ENCODE results near the gene ADGRG3. TPM values are rescaled to one million over a fixed set of nuclear protein-coding genes. Genes with fewer than 3 reads are reported as not detected.

Gene ADGRG3
- total and polyA plus RNA-seq, 2 of the 13 experiments (the other 11 are each of a cell fraction or from before 2014, with no cell fraction given): 2.7 to 11.8 TPM

GRCh38 chr16:57651344-57652333 lies 16.5 kb upstream of the ADGRG3 start (continued):
- TF ChIP-seq NPAS2 (CRISPR knock-in tag; IDR thresholded peaks at IDR 0.05; ENCODE audit: borderline replicate concordance) (no peak), ZKSCAN1 (IDR thresholded peaks at IDR 0.05; ENCODE audit: low read length) (no peak), ZNF10 (CRISPR knock-in tag; IDR thresholded peaks at IDR 0.05; ENCODE audit: borderline replicate concordance, low read depth) (no peak), ZNF7 (CRISPR knock-in tag; IDR thresholded peaks at IDR 0.05) (no peak), RORA (CRISPR knock-in tag; IDR thresholded peaks at IDR 0.05) (no peak), IRF1 (CRISPR knock-in tag; IDR thresholded peaks at IDR 0.05; ENCODE audit: low read depth) (no peak), U2AF2 (IDR thresholded peaks at IDR 0.05; ENCODE audit: low read depth, low read length) (no peak), RAD21 (CRISPR knock-in tag; IDR thresholded peaks at IDR 0.05) (0 out of 2 replicates have a peak, but pooled peaks have one; percentile 15), HMGA1 (CRISPR knock-in tag; conservative IDR thresholded peaks at IDR 0.05) (no peak), ZHX2 (IDR thresholded peaks at IDR 0.05; ENCODE audit: low read depth) (no peak), ZHX2 (CRISPR knock-in tag; IDR thresholded peaks at IDR 0.05; ENCODE audit: borderline replicate concordance) (no peak), SP5 (CRISPR knock-in tag; IDR thresholded peaks at IDR 0.05; ENCODE audit: borderline replicate concordance, low read depth) (no peak), ZNF781 (CRISPR knock-in tag; IDR thresholded peaks at IDR 0.05; ENCODE audit: borderline replicate concordance, not compliant biosample characterization) (no peak), HMGXB3 (CRISPR knock-in tag; IDR thresholded peaks at IDR 0.05; ENCODE audit: borderline replicate concordance) (no peak), SRY (CRISPR knock-in tag; IDR thresholded peaks at IDR 0.05) (no peak), ZNF691 (CRISPR knock-in tag; IDR thresholded peaks at IDR 0.05; ENCODE audit: borderline replicate concordance, low read depth) (no peak), ZBTB38 (CRISPR knock-in tag; IDR thresholded peaks at IDR 0.05) (peak; percentile 86)

Measured in HepG2 (cell line).